Right forelimb (tissue), 1 donor: ENCODE data around the gene C3orf20.
"Not testable (repeated sequence)": the region's sequence is repeated elsewhere in the genome, so short reads cannot be mapped to it uniquely, and the experiment has no call there.

Source experiments
- DNase-seq: peaks from one replicate; pipeline ENCODE4 v3.0.0-alpha.2; 2018

Gene C3orf20

DNA sequence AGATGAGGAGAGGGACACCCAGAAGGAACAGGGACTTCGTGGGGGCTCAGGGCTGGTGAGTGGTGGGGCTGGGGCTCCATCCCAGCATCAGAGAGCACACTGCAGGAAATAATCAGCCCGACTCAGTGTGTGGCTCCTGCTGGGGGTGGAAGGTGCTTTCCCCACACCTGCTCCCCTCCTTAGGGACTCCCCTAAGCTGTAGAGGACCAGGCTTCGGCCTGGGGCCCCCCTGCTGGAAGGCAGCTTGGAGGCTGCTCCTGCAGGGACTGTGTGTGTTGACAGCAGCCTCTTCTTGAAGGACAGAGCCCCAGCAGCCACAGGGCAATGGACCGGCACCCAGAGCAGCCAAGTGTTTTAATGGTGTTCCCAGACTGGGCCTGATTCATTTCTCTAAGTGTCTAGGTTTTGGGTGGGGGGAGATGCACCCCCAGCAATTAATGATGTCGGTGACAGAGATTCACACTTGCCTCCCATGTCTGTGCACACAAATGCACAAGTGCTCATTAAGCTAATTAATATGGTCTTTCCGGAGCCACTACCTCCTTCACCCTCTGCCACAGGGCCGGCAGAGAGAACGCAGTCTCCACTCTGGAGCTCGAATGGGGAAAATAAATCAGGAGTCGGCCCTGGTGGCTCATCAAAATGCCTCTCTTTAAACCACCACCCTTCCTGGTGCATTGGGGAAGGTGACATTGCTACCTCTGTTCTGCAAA is 126.9 kb downstream of the C3orf20 start:
- DNase-seq, result peak; percentile 3

DNA sequence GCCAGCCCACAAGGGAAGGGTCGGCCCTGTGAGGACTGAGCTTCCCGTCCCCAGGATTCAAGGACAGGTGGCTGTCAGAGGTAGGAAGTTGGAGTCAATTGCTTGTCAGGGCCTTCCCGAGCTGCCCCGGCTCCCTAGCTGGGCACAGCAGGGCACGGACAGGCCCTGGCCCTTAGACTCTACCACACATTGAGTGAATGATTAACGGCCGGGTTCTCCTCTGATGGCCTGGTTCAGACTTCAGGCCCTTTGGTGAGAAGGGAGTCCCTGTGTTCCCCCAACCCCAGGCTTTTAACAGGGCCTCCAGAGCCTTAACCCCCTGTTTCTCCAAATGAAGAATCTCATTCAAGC is 127.4 kb downstream of the C3orf20 start:
- DNase-seq, result peak; percentile 24

DNA sequence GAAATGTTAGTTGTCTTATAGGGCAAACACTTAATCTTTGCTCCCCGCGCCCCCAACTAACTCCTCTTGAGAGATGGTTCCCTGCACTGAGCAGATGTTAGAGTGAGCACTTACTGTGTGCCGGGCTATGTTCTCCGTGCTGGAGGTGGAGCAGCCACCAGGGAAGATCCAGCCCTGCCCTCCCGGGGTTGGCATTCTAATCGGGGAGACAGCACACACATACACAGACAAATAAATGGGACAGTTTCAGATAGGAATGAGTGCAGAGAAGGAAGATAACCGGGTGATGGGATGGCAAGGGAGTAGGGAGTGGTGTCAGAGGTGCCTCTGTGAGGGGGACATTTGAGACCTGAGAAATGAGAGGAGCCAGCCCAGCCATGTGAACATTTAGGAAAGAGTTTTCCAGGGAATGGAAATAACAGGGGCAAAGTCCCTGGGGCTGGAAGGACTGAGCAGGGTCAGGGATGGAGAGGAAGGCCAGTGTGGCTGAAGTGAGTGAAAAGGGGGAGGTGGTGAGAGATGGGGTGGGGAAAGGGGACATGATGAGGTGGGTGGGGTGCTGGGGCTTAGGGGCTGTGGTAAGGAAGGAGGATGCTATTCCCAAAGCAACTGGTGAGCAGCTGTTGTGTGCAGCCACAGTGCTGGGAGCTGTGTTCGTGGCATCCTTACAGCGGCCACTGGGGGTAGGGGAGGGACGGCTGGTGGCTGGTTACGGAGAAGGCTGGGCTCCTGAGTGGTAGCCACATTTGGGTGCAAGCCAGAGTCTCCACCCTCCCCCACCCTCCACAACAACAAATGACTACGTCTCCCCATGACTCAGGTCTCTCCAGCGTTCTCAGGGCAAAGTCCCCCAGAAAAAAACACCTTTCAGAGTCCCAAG is 128.4 kb downstream of the C3orf20 start:
- DNase-seq, result peak; percentile 31

DNA sequence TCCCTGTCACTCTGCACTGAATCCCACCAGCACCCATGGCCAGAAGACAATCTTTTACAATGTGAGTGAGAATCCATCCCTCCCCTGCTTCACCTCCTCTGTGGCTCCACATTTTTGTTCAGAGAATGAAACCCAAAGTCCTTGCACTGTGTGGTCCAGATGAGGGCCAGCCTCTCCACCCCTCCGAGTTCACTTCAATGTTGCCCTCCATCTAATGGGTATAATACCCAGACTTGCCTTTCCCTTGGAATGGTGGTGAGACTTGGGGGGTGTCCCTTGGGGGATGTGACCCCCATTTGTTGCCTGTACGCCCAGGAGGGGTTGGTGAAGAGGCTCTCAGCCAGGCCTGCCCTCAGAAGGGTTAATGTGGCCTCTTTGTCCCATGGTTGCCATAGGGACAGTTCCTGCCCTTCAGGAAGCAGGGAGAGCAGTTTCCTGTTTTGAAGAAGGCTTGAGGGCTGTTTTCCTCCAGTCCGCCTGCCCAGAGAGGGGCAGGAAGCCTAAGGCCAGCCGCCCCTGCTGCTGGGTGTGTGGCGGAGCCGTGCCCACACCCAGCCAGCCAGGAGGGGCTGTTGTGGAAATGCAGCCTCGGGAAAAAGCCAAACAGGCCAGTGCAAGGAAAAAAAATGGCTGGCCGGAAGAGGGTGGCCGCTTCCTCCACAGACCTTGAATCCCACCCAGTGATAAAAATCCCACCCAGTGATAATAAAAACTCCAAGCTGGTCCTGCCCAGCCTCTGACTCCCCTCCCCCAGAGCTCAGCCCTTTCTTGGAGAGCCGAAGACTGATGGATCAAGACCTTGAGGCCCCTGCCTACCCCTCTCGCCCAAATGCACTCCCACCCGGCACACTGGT is 129.3 kb downstream of the C3orf20 start:
- no peak for DNase-seq

DNA sequence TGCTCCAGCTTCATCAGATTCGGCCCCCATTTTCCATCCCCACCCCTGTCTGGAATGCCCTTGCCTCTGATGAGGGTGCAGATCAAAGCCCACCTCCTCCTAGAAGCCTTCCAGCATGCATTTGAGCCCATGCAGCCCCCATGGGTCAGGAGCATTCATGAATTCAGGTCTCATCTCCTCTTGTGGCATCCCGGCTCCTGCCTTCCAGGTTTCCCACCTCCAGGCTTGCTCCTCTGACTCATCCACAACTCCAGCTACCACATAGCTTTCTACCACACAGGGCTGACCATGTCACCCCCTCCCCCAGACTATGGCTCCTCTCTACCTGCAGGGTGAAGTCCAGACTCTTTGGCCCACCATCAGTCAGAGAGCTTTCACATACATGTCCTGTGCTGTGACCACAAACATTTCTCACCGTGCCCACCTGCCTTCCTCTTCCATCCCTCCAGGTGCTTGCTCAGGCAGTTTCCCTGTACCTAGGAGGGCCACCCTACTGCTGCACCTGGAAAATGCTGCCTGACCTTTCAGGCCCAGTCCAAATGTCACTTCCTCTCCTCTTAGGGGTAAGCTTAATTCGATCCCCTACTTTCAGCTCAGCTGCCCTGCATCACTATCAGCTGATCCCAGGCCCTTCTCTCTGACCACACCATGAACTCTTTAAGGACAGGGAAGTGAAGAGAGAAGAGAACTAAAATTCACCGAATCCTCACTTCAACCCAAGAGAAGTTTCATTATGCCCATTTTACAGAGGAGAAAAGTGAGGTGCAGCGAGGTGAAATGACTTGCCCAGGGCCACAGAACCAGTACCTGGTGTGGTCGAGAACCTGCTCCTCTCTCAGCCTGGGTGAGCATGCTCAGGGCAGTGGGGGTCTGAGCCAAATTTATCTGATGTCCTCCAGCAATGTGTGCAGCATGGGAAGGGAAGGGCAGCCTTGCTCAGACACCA is 130.2 kb downstream of the C3orf20 start:
- DNase-seq, result no peak

DNA sequence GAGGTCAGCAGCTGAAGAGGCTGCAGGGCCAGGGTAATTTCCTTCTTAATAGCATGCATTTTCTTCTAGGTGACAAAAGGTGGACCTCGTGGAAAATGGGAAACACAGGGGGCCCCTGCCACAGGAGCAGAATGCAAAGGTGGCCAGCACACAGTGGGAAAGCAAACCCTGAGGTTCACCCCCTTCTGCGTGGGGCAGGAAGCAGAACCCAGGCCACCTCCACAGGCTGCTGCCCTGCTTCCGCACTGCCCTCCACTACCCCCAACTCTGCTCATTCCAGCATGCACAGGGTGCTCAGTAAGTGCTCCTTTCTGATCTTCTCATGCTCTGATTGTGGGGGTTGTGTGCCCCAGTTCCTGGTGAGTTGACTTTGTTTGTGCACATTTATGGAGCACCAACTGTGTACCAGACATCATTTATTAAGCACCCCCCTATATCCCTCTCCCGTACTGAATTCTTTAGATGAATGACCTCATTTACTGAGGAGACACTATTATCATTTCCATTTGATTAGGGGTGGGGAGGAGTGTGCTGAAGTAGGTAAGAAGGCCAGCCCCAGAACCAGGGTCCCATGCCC is 131.1 kb downstream of the C3orf20 start:
- no peak for DNase-seq

DNA sequence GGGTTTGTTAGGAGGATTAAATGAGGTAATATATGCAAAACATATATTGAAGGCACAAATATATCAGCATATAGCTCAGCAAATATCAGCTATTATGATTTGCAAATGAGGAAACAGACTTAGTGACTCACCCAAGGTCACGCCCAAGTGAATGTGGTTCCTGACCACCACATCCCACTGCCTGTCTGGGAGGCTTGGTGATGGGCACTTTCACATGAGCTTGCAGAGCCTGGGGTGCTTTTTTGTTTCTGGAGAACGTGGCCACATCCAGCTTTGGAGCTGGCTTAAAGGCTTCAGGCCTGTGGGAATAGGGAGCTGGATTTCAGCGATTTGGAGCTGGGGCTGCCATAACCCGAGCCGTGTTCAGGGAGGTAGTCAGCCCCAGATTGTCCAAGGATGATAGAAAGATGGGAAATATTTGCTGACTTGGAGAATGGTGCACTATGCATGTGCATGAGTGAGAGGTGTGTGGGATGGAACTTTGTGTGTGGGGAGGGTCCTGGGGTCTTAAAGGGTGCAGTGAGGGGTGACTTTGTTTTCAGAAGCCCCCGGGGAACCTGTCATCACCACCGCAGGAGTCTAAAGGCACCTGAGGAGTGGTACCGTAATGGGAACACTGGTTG is 131.8 kb downstream of the C3orf20 start:
- no peak for DNase-seq

DNA sequence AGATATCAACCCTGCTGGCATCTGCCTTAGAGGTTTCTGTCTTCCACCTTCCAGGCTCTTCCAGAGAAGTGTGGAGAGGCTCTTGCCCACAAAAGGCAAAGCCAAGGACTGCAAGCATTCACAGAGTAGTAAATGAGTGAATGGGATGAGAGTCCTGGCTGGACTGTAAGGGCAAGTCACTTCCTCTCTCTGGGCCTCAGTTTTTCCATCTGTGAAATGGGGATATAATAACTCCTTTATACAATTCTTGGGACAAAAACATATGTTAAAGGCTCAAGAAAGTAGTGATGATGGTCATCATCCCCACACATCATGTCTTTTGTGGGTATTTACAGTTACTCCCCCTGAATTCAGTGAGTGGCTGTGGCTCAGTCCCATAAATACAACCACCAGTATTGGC is 133.1 kb downstream of the C3orf20 start:
- no peak for DNase-seq

DNA sequence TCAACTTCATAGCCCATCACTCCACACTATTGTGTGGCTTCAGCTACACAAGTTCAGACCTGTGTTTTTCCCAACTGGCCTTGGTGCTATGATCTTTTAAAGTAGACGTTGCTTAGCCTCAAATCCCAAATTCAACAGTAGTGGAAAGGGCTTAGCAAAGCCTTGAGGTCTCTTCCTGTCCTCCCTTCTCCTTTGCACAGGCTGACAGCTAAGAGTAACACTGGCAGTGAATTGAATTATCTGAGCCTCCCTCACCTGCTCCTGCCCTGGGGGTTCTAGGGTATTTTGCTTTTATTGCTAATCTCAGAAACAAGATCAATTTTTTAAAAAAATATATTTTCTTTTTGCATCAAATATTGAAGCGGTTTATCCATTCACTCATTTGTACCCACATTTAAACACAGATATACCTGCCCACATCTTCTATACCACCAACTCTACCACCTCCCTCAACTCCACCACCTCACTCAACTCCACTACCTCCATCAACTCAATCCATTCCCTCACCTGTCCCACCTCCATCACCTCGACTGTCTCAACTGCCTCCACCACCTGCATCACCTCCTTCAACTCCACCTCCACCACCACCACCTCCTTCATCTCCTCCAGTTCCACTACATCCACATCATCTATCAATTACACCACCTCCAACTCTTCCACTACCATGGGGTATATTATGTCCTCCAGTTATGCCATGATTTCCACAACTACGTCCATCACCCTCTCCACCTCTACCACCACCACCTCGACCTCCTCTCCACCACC is 133.7 kb downstream of the C3orf20 start:
- DNase-seq, result no peak

DNA sequence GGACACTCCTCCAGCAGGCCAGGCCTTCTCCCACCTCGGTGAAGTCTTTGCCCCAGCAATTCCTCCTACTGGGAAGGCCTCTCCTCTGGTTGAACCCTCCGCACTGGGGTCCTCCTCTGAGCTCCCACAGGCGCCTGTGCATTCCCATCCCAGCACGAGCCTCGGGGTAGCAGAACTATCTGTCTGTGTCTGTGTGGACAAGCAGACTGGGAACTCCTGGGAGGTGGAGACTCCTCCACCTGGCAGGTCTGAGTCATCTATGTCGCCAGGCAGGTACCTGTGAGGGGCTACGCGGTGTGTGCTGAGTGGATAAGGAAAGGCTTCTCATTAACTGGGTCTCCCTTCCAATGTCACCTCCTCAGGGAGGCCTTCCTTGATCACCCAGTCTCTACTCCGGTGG is 134.7 kb downstream of the C3orf20 start:
- not testable (repeated sequence) for DNase-seq

DNA sequence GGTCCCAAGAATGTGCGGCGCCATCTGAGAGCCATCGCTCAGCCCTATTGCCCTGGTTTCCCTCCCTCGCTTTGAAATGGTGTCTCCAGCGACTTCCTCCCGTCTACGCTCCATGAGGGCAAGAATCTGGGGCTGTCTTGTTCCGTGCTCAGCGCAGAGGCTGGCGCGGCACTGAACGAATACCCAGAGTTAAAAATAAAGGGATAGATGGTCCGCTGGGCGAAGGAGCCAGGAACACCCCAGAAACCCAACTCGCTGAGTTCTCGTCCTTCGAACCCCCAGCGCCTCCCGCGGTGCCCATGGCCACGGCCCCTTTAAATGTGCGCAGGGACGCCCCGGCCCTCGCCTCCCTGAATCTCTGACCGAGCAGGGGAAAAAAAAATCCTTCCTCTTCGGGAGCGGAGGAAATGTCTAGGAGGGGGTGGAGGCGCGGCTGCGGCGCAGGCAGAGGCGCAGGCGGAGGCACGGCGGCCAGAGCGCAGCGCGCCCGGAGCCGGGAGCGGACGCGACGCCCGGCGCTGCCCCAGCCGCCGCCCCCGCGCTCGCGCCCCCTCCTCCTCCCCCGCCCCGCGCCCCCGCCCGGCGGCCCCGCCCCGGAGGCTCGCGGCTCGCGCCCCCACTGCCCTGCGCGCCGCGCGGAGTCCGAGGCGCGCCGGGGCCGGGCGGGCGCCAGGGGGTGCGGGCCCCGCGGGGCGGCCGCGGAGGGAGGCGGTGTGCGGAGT is 135.3 kb downstream of the C3orf20 start:
- peak; percentile 69 for DNase-seq

DNA sequence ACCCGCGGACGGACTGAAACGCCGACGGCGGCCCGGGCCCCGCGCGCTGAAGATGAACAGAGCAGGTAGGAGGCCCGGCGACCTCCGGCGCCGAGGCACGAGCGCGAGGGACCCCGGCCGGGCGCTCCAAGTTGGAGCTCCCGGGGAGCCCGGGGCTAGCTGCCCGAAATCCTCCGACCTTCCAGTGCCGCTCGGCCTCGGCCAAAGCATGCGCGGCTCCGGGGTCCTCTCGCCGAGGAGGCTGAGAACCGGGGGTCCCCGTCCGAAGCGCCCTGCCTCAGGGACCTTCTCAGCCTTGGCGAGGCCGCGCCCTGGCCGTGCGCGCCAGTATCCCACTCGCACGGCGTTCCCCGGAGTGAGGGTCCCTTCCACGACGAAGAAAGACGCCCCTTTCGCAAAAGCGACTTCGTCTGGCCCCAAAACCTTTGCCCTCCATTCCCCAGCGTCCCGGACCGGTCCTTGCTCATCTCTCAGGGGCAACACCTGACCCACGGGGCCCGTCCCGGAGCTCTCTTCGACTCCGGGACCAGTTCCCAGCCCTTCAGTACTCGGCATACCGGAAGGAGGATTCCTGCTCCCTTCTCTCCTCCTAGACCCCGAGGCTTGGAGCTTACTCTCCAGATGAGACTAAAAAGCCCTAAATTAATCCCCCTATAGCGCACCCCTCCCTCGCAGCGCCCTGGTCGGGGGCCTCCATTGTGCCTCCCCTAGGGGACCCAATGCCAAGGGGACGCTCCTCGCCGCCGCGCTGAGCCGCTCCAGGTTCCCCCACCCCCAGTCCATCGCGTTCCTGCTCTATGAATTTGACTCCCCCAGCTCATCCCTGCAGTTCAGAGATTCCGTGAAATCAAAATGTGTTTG is 136.1 kb downstream of the C3orf20 start:
- DNase-seq, result peak; percentile 58

DNA sequence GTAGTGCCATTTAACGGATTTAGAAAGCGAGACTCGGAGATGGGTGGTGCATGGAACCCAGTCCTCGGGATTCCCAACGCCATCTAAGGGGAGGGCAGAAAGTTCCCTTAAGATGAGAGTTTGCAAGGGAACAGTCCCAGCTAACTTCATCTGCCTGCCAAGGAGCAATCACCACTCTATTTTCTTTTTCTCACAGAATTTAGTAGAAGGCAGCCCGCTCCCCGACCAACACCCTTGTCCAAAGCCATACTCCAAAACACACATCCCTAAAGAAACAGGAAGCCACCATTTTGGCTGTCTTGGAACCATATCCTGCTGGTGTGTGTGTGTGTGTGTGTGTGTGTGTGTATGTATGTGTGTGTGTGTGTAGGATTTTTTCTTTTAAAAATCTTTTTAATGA is 136.7 kb downstream of the C3orf20 start:
- DNase-seq, result no peak

DNA sequence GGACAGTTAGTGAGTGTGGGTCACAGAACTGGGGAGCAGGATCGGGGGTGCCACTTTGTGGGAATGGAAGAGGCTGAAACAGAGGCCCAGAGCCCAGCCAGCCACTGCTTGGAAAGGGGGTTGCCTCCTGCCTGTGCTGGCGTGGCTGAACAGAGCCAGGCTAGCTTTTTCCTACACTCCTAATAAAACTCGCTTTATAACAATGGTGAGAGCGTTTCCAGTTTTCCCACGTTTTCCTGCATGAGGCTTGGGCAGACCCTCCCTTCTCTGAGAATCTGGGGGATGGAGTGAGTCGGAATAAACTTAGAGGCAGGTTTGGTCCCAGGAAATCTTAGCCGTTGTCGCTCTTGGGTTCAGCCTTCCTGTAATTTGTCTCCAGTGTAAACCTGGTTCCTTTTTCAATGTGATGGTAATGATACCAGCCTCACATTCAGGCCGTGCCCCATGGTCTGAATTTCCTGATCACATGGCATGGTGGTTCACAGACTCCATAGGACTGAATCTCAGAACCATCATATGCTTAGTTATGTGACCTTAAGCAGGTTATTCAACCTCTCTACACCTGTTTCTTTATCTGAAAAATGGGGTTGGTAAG is 137.4 kb downstream of the C3orf20 start:
- DNase-seq, result no peak

DNA sequence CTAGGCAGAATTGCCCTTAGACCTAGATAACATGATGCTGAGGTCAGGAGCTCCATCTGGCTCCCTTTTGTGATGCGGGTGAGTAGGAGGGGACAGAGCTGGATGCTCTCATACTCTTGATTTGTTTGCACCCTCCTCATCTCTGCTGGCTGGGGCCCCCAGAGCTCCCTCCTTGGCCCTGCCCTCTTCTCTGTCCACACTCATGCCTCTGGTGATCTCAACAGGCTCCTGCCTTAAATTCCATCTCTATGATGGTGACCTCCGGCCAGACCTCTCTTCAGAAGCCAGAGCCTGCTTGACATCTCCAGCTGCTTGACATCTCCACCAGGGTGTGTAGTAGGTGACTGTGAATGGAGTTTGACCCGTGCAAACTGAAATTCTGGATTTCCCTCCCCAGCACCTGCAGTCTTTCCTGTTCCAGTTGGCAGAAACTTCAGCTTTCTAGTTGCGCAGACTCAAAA is 139.5 kb downstream of the C3orf20 start:
- no peak for DNase-seq

DNA sequence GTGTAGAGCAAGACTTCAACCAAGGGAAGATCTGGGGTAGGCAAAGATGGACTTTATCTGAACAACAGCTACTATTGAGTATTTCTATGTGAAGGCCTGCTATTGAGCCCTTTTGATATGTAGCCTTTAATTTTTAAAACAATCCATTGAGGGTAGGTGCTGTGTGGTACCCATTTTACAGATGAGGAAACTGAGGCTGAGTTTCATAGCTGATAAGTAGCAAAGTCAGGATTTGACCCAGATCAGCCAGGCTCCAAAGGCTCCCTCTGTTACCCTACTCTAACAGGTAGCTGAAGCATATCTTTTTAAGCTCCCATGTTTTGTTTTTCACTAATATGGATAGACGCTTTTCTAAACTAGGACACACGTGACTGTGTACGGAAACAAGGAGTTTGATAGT is 141.4 kb downstream of the C3orf20 start:
- DNase-seq, result no peak

DNA sequence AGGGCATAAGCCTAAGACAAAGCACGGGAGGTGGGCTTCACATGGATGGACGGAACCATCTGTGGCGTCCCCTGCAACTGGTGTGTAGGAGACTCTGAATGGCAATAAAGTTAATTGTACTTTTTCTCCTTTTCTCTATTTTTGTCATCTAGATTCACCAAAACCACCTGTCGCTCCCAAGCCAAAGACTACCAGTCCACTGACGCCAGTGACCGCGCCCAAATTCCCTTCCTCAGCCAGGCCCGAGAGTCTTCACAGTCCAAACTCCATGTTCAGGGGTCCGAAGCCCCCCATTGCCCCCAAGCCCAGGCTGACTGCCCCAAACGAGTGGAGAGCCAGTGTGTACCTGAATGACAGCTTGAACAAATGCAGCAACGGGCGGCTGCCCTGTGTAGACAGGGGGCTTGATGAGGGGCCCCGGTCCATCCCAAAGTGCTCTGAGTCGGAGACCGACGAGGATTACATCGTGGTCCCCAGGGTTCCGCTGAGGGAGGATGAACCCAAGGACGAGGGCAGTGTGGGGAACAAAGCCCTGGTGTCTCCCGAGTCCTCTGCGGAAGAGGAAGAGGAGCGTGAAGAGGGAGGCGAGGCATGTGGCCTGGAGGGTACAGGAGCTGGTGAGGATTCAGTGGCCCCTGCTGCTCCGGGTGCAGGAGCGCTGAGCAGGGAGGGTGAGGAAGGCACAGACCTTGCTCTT is 144.0 kb downstream of the C3orf20 start, which contains the start of gene FGD5:
Gene FGD5, plus strand, starts transcription at position 159 of the 697 bp plus-strand sequence. Its CDS starts 110 bp downstream, at position 269.
- no peak for DNase-seq
